Activated naive CD8-positive, alpha-beta T cell treated with anti-CD3 and anti-CD28 coated beads for 36 hours (primary cell): ENCODE data around the gene NRXN2. TPM values are rescaled to one million over a fixed set of nuclear protein-coding genes. Genes with fewer than 3 reads are reported as not detected.

Experiments used
- DNase-seq: peaks from one replicate; pipeline ENCODE4 v3.0.0; 2021
- H3K27ac Mint-ChIP-seq: one replicate; pipeline ENCODE4 v1.8.0; 2022; ENCODE audit warnings: mild to moderate bottlenecking, moderate library complexity, mixed read lengths
- H3K27me3 Mint-ChIP-seq: one replicate; pipeline ENCODE4 v1.8.0; 2022; ENCODE audit warnings: mild to moderate bottlenecking, mixed read lengths
- H3K36me3 Mint-ChIP-seq: one replicate; pipeline ENCODE4 v1.8.0; 2021; ENCODE audit warnings: mild to moderate bottlenecking, mixed read lengths
- H3K4me1 Mint-ChIP-seq: one replicate; pipeline ENCODE4 v1.8.0; 2021; ENCODE audit warnings: mixed read lengths
- H3K4me3 Mint-ChIP-seq: one replicate; pipeline ENCODE4 v1.8.0; 2022; ENCODE audit warnings: mild to moderate bottlenecking, moderate library complexity, mixed read lengths
- H3K9me3 Mint-ChIP-seq: one replicate; pipeline ENCODE4 v1.8.0; 2022; ENCODE audit warnings: mixed read lengths
- total RNA-seq, 2 experiments: library from RNA; stranded (reverse); gene quantifications; one replicate each; pipeline ENCODE4 v1.2.3, GENCODE V29; 2021

The NRXN2 gene
- total RNA-seq, 2 experiments from 2014 or later, result 0.20 to 0.58 TPM

DNA sequence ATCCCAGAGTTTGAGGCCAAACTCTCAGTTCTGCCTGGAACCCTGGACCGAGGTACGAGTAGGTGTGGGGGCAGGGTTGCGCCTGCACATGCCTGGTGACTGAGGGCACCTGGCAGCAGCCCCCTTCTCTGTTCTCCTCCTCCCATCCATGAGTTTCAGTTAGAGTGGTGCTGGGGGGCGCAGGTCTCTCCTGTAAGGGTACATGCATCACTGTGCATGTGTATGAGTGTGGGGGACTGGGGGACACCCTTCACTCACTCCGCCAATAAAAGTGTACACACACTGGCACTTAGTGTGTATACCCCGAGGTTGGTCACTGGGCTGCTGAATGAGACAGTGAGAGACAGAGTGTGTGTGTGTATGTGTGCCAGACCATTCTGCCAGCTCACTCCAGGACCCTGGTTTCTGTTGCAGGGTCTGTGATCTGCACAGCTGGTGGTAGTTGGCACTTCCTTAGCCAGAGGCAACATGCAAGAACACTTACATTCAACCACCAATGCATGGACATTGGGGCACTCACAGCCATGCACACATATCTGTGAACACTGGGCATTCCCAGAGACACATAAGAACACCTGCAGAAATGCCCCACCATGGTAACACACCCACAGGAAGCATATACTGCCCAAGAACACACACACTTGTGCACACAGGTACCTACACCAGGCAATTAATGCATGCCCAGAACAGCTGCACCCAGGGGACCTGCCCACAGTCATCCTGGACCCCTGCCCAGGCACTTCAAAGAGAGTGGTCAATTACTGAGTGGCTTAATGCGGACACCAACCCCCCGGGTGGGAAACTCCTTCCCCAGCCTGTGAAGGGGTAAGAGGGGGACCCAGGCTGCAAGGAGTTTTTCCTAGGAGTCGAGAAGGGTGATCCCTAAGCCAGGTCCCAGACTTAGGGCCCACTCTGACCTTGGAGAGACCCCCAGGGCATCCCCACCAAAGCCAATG, 1.2 kb upstream of the NRXN2 start:
- H3K27ac Mint-ChIP-seq, result peak overlapping the region; percentile 55
- H3K4me3 Mint-ChIP-seq, result peak overlapping the region; percentile 67
- no peaks in the 10 kb centered on the region for H3K36me3 Mint-ChIP-seq
- peaks cover 13% of the 10 kb centered on the region for H3K4me1 Mint-ChIP-seq
- no peak for DNase-seq
- H3K9me3 Mint-ChIP-seq, result no peaks in the 10 kb centered on the region
- peaks cover 29% of the 10 kb centered on the region for H3K27me3 Mint-ChIP-seq

DNA sequence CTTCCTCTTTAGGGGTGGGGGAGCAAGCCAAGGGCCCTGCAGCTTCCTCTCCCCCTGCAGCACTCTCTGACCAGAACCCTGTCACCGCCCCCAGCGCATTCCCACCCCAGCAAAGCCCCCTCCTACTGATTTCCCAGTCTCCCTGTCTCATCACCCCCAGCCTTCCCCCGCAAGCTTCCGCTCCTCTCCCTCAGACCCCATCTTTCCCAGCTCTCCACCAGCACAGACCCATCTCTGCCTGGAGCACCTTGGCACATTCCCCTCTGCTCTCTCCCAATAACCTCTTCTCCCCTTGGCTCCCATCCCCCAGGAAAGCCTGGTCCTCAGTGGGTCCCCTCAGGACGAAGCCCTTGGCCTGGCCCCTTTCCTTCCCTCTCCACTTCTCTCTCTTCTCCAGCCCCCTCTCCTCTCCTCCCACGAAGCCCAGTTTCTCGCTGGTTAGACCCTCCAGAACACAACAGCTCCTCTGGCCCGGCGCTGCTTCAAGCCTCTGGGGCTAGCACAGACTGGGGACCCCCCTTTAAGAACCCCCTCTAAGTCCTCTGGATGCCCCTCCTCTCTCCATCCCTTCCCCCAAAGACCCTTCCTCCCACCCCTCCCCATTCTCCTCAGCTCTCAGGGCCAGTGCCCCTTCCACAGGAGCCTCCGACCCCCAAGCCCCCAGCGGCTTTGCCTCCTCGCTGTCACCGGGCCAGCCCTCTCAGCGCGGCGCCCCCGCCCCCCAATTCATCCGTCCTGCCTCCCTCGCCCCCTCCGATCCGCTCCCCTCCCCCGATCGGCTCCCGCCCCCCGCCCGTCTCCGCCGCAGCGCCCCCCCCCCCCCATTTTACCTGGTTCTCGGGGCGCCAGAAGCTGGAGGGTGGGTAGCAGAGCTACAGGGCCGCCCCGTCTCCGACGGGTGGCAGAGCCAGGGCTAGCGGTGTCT, 594 bp downstream of the NRXN2 start:
- Mint-ChIP-seq H3K27me3 (peaks cover 34% of the 10 kb centered on the region), H3K36me3 (no peaks in the 10 kb centered on the region), H3K27ac (no peak overlapping the region), H3K4me3 (no peak overlapping the region), H3K9me3 (no peaks in the 10 kb centered on the region), H3K4me1 (peaks cover 13% of the 10 kb centered on the region)
- no peak for DNase-seq

- H3K4me1 Mint-ChIP-seq, result peaks cover 14% of the 10 kb centered on the region
- H3K9me3 Mint-ChIP-seq, result no peaks in the 10 kb centered on the region
- H3K4me3 Mint-ChIP-seq, result no peak overlapping the region
- no peaks in the 10 kb centered on the region for H3K36me3 Mint-ChIP-seq
- DNase-seq, result no peak
- peaks cover 45% of the 10 kb centered on the region for H3K27me3 Mint-ChIP-seq
- H3K27ac Mint-ChIP-seq, result no peak overlapping the region
These were observed 1.7 kb downstream of the NRXN2 start for GRCh38 chr11:64721359-64721699.

DNA sequence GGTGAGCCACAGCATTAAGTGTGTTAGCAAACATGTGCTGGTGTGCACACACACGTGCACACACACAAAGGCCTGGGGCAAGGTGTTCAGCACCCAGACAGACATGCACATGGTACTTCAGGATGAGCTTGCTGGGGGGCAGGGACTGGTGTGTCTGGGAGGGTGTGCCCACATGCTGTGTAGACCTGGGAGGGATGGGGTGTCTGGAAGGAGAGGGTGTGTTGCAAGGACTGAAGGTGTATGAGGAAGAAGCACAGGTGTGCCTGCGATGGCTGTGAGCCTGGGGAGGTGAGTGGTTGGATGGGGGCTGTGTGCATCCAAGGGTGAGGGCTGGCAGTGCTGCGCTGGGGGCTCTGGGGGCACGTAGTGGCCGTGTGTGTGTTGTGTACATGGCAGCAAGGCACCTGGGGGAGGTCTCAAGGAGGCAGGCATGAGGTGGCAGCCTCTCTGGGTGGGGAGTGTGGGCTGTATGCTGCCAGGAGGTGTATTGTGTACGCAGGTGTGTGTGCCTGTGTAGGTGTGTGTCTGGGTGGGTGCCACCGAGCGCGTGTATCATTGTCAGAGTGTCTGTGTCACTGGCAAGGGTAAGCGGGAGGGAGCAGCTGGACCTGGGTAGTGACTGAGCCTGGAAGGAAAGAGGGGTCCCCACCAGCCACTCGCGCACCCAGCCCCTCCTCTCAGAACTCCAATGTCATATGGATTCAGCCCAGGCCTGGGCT, 2.2 kb downstream of the NRXN2 start:
- Mint-ChIP-seq H3K9me3 (no peaks in the 10 kb centered on the region), H3K36me3 (no peaks in the 10 kb centered on the region), H3K27me3 (peaks cover 50% of the 10 kb centered on the region), H3K4me1 (peaks cover 15% of the 10 kb centered on the region), H3K27ac (no peak overlapping the region), H3K4me3 (no peak overlapping the region)
- no peak for DNase-seq

DNA sequence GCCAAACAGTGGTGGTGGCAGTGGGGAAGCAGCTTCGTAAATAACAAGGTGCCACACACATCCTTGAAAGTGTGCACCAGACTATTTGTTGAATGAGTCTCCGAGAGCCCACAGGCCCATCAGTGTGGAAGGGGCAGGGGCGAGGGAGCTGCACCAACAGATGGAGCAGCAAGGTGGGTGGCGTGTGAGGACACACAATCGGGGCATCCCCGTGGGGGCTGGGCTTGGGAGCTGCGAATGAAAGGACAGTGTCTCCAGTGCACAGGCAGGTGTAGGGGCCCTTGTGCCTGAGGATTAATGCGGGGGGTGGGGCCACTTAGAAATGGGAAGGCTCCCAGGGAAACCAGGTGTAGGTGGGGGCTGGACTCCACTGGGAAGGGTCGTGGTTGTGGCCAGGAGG, 2.8 kb downstream of the NRXN2 start:
- no peak overlapping the region for H3K27ac Mint-ChIP-seq
- peaks cover 56% of the 10 kb centered on the region for H3K27me3 Mint-ChIP-seq

GRCh38 chr11:64719406-64719805, 3.6 kb downstream of the NRXN2 start:
- Mint-ChIP-seq H3K27ac (no peak overlapping the region), H3K4me3 (no peak overlapping the region), H3K36me3 (no peaks in the 10 kb centered on the region), H3K9me3 (no peaks in the 10 kb centered on the region), H3K4me1 (peaks cover 10% of the 10 kb centered on the region), H3K27me3 (peaks cover 63% of the 10 kb centered on the region)
- DNase-seq, result no peak

More for the DNA sequence above, 2.8 kb downstream of the NRXN2 start:
- H3K36me3 Mint-ChIP-seq, result no peaks in the 10 kb centered on the region
- H3K4me3 Mint-ChIP-seq, result no peak overlapping the region
- no peaks in the 10 kb centered on the region for H3K9me3 Mint-ChIP-seq
- H3K4me1 Mint-ChIP-seq, result peaks cover 13% of the 10 kb centered on the region
- no peak for DNase-seq

DNA sequence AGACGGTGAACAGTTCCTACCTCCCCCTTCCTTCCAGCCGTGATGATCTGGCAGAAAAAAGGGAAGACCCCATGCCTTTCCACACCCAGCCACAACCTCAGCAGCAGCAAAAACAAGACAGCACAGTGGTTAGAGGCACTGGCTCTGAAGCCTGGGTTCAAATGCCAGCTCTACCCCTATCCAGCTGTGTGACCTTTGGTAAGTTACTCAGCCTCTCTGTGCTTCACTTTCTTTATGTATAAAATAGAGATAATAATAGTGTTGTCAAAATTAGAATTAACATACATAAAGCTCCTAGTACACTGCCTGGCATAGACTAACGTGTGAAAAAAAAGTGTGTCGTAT, 4.2 kb downstream of the NRXN2 start:
- H3K36me3 Mint-ChIP-seq, result no peaks in the 10 kb centered on the region
- H3K27ac Mint-ChIP-seq, result no peak overlapping the region
- H3K27me3 Mint-ChIP-seq, result peaks cover 70% of the 10 kb centered on the region
- H3K4me1 Mint-ChIP-seq, result peaks cover 5% of the 10 kb centered on the region
- no peak overlapping the region for H3K4me3 Mint-ChIP-seq
- DNase-seq, result no peak
- H3K9me3 Mint-ChIP-seq, result no peaks in the 10 kb centered on the region

GRCh38 chr11:64718084-64718779, 4.8 kb downstream of the NRXN2 start:
- no peak for DNase-seq
- H3K27ac Mint-ChIP-seq, result no peak overlapping the region
- peaks cover 5% of the 10 kb centered on the region for H3K4me1 Mint-ChIP-seq
- H3K36me3 Mint-ChIP-seq, result no peaks in the 10 kb centered on the region
- H3K27me3 Mint-ChIP-seq, result peaks cover 70% of the 10 kb centered on the region
- H3K4me3 Mint-ChIP-seq, result no peak overlapping the region
- no peaks in the 10 kb centered on the region for H3K9me3 Mint-ChIP-seq

DNA sequence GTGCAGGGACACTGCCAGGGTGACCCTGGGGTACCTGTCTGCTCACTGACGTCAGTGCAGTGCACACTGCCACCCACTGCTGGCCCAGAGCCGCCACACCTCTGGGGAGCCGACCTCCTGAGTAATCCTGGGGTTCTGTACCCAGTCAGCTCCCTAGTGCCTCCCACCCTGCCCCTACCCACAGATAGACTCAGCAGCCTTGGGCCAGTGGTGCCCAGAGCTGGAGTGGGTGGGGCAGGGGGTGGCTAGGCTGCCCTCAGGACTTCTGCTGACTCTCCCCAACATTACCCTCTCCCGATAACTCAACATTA, 5.8 kb downstream of the NRXN2 start:
- no peaks in the 10 kb centered on the region for H3K9me3 Mint-ChIP-seq
- peaks cover 70% of the 10 kb centered on the region for H3K27me3 Mint-ChIP-seq
- H3K27ac Mint-ChIP-seq, result no peak overlapping the region
- H3K4me3 Mint-ChIP-seq, result no peak overlapping the region
- H3K4me1 Mint-ChIP-seq, result peaks cover 5% of the 10 kb centered on the region
- no peaks in the 10 kb centered on the region for H3K36me3 Mint-ChIP-seq
- no peak for DNase-seq

- Mint-ChIP-seq H3K36me3 (no peaks in the 10 kb centered on the region), H3K4me3 (no peak overlapping the region), H3K4me1 (peaks cover 10% of the 10 kb centered on the region), H3K9me3 (no peaks in the 10 kb centered on the region), H3K27ac (no peak overlapping the region), H3K27me3 (peaks cover 70% of the 10 kb centered on the region)
- no peak for DNase-seq
These were observed 6.3 kb downstream of the NRXN2 start for GRCh38 chr11:64716473-64717267.

GRCh38 chr11:64715756-64716472, 7.1 kb downstream of the NRXN2 start:
- Mint-ChIP-seq H3K9me3 (no peaks in the 10 kb centered on the region), H3K27me3 (peaks cover 72% of the 10 kb centered on the region), H3K36me3 (no peaks in the 10 kb centered on the region), H3K27ac (no peak overlapping the region), H3K4me3 (no peak overlapping the region), H3K4me1 (peaks cover 12% of the 10 kb centered on the region)
- no peak for DNase-seq

DNA sequence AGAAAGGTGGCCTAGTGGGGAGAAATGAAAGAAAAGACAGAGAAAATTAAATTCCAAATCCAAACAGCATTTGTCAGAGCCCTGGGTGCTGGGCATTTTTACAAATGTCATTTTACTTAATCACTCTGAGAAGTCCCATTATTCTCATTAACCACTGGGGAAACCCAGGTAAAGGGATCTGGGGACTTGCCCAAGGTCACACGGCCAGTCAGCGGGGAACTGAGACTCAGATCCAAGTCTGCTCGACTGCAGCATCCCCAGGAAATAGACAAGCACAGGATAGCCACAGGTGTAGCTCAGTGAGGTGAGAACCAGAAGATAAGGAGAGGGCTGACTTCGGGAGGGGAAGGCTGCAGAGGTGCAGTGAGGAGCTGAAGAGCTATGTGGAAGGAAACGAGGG, 7.9 kb downstream of the NRXN2 start:
- no peaks in the 10 kb centered on the region for H3K9me3 Mint-ChIP-seq
- no peaks in the 10 kb centered on the region for H3K36me3 Mint-ChIP-seq
- H3K27me3 Mint-ChIP-seq, result peaks cover 72% of the 10 kb centered on the region
- no peak overlapping the region for H3K27ac Mint-ChIP-seq
- no peak for DNase-seq
- H3K4me3 Mint-ChIP-seq, result no peak overlapping the region
- peaks cover 12% of the 10 kb centered on the region for H3K4me1 Mint-ChIP-seq

DNA sequence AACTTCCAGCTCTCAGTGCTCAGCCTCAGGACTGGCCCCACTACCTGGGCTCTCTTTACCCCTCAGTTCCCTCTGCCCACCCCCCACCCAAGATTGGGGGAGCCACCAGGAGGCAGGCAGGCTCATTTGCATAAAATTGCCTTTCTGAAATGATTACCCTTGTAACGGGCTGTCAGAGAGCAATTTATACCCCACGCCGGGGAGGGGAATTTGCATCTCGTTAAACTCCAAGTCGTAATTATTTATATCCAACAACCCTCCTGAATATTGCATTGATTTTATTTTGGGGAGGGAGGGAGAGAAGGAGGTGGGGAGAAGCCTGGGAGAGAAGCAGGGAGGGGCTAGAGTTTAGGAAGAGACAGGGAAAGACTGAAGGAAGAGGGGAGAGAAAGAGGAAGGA, 8.3 kb downstream of the NRXN2 start:
- no peaks in the 10 kb centered on the region for H3K9me3 Mint-ChIP-seq
- DNase-seq, result no peak
- no peak overlapping the region for H3K4me3 Mint-ChIP-seq
- no peak overlapping the region for H3K27ac Mint-ChIP-seq
- H3K36me3 Mint-ChIP-seq, result no peaks in the 10 kb centered on the region
- H3K27me3 Mint-ChIP-seq, result peaks cover 75% of the 10 kb centered on the region
- peaks cover 12% of the 10 kb centered on the region for H3K4me1 Mint-ChIP-seq
